ENCODE results near the gene CRELD1. TPM values are rescaled to one million over a fixed set of nuclear protein-coding genes. Genes with fewer than 3 reads are reported as not detected.

The CRELD1 gene
- total RNA-seq, 1 experiment from 2014 or later: 15.5 TPM

GRCh38 chr3:9914011-9914410 lies 19.6 kb upstream of the CRELD1 start:
- Histone ChIP-seq H2BK120ac (ENCODE audit: low read depth, low read length, poor library complexity, severe bottlenecking) (no peak overlapping the region), H3K18ac (ENCODE audit: insufficient read length, low read depth, low read length) (no peak overlapping the region), H2BK20ac (ENCODE audit: low read depth, low read length, poor library complexity, severe bottlenecking) (no peak overlapping the region), H3K9me3 (ENCODE audit: control insufficient read depth, low read depth, low read length) (no peaks in the 10 kb centered on the region), H3K23me2 (ENCODE audit: insufficient read length, low read depth, low read length, poor library complexity, severe bottlenecking) (peaks cover 15% of the 10 kb centered on the region), H2AFZ (ENCODE audit: low read length) (no peak overlapping the region), H3K23ac (ENCODE audit: insufficient read length, low read depth, low read length) (no peak overlapping the region), H3K14ac (ENCODE audit: insufficient read depth, low read length) (no peak overlapping the region), H3T11ph (ENCODE audit: low read length) (no peak overlapping the region), H4K5ac (ENCODE audit: insufficient read length, low read depth, low read length) (no peak overlapping the region), H3K27me3 (ENCODE audit: insufficient read depth, low read length) (no peaks in the 10 kb centered on the region; the same call in 1 of the 2 replicates), H4K8ac (replicated peaks; ENCODE audit: insufficient read length, low read depth, low read length) (no peak overlapping the region), H2BK12ac (ENCODE audit: insufficient read length, low read depth, low read length) (no peak overlapping the region), H3K4me2 (ENCODE audit: insufficient read depth, insufficient read length, low read length) (no peak overlapping the region), H2AK5ac (ENCODE audit: insufficient read length, low read length) (no peak overlapping the region), H3K79me1 (ENCODE audit: insufficient read depth, low read depth, low read length, poor library complexity, severe bottlenecking) (no peaks in the 10 kb centered on the region), H3K9ac (ENCODE audit: extremely low read depth, insufficient read length, low read length) (no peak overlapping the region), H2BK5ac (ENCODE audit: insufficient read length, low read length) (no peak overlapping the region), H3K56ac (ENCODE audit: insufficient read length, low read depth, low read length) (no peak overlapping the region), H4K20me1 (ENCODE audit: control insufficient read depth, insufficient read depth, insufficient read length) (no peaks in the 10 kb centered on the region), H2BK15ac (ENCODE audit: low read depth, low read length) (no peak overlapping the region), H3K79me2 (ENCODE audit: insufficient read depth, low read length) (no peaks in the 10 kb centered on the region), H4K91ac (ENCODE audit: insufficient read length, low read depth, low read length) (no peak overlapping the region), H3K4me1 (ENCODE audit: insufficient read depth, low read length) (peaks cover 4% of the 10 kb centered on the region; the same call in 1 of the 2 replicates), H3K27ac (ENCODE audit: insufficient read length, low read depth, low read length) (no peak overlapping the region), H3K4ac (ENCODE audit: low read depth, low read length) (no peak overlapping the region)
- H3K27ac Mint-ChIP-seq: no peak overlapping the region
- H3K27me3 Mint-ChIP-seq (ENCODE audit: low read depth): peaks cover 17% of the 10 kb centered on the region
- no peak overlapping the region for H3K4me3 Mint-ChIP-seq
- no peak for TF ChIP-seq CTCF (conservative IDR thresholded peaks at IDR 0.05)
- H3K4me1 Mint-ChIP-seq: peaks cover 15 to 27% of the 10 kb centered on the region in 2 experiments
- H3K36me3 Mint-ChIP-seq (ENCODE audit: insufficient read depth in 1 of 3, low read depth in 3 of 3): peaks cover 0 to 5% (median 0%) of the 10 kb centered on the region in 3 experiments; a peak in 1 of 7 replicates
- no CpG with 5 or more reads among the region's 1 CpG for WGBS (ENCODE audit: extremely low coverage, insufficient read length, low lambda C conversion rate)
- no peaks in the 10 kb centered on the region; a peak in 2 of 5 replicates for H3K9me3 Mint-ChIP-seq
- no peak for DNase-seq
